Astrocyte of the spinal cord (primary cell): ENCODE measurements around the gene PHAX.

Experiments
- DNase-seq: peaks from one replicate; pipeline ENCODE4 v3.0.0; 2011; ENCODE audit warnings: low read depth, low spot score
- H3K4me3 ChIP-seq: 2 replicates; pipeline ENCODE4 v1.5.1; 2011; ENCODE audit warnings: low read depth, mild to moderate bottlenecking, low read length, moderate library complexity
- in situ Hi-C: cut with HindIII; loops from 2 replicates; pipeline ENCODE4 v1.10.0; 2017; ENCODE audit warnings: low sequenced_read_pairs
- TF ChIP-seq, protein P1 (sequence below): IDR thresholded peaks from 2 replicates; pipeline ENCODE4 v1.5.1; 2012; ENCODE audit warnings: low read depth, mild to moderate bottlenecking, low read length, inconsistent platforms

The PHAX gene

GRCh38 chr5:126619781-126620180 lies 19.0 kb downstream of the PHAX start:
- in situ Hi-C loops, result no loop called here
- H3K4me3 ChIP-seq, result no peak overlapping the region
- TF ChIP-seq, protein P1, sequence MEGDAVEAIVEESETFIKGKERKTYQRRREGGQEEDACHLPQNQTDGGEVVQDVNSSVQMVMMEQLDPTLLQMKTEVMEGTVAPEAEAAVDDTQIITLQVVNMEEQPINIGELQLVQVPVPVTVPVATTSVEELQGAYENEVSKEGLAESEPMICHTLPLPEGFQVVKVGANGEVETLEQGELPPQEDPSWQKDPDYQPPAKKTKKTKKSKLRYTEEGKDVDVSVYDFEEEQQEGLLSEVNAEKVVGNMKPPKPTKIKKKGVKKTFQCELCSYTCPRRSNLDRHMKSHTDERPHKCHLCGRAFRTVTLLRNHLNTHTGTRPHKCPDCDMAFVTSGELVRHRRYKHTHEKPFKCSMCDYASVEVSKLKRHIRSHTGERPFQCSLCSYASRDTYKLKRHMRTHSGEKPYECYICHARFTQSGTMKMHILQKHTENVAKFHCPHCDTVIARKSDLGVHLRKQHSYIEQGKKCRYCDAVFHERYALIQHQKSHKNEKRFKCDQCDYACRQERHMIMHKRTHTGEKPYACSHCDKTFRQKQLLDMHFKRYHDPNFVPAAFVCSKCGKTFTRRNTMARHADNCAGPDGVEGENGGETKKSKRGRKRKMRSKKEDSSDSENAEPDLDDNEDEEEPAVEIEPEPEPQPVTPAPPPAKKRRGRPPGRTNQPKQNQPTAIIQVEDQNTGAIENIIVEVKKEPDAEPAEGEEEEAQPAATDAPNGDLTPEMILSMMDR, result no peak
- DNase-seq, result no peak

DNA sequence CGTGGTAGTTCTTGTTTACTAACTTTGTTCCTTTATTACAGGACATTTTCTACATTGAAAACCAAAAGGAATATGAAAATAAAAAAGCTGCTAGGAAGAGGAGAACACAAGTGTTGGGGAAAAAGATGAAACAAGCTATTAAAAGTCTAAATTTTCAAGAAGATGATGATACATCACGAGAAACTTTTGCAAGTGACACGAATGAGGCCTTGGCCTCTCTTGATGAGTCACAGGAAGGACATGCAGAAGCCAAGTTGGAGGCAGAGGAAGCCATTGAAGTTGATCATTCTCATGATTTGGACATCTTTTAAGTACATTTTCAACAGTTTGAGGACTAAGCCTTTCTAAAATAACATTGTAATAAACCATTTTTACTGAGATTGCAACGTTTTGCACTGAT lies 23.8 kb downstream of the PHAX start:
- TF ChIP-seq, protein P1, result no peak
- in situ Hi-C loops, result no loop called here
- peak; percentile 84 for DNase-seq
- no peak overlapping the region for H3K4me3 ChIP-seq

DNA sequence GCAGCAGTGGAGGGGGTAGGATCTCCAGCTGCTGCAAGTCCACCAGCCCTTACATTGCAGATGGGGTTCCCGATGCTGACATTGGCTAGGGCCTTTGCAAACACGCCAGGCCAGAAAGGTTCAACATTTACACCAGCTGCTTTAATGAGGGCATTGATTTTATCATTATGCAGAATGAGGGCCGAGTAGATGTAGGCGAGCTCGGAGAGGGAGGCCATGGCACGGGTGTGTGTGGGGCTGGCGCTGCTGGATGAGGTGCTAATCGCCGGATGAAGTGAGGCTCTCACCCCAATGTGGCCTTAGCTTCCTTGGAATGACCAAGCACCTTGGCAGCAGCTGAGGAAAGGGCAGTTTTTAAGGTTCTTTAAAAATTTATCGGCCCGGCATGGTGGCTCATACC lies 27.4 kb downstream of the PHAX start:
- no peak for DNase-seq
- H3K4me3 ChIP-seq, result no peak overlapping the region
- TF ChIP-seq, protein P1, result no peak
- in situ Hi-C loops, result no loop called here

GRCh38 chr5:126631920-126632319 lies 31.2 kb downstream of the PHAX start:
- TF ChIP-seq, protein P1, result no peak
- DNase-seq, result no peak
- H3K4me3 ChIP-seq, result no peak overlapping the region
- in situ Hi-C loops, result no loop called here

DNA sequence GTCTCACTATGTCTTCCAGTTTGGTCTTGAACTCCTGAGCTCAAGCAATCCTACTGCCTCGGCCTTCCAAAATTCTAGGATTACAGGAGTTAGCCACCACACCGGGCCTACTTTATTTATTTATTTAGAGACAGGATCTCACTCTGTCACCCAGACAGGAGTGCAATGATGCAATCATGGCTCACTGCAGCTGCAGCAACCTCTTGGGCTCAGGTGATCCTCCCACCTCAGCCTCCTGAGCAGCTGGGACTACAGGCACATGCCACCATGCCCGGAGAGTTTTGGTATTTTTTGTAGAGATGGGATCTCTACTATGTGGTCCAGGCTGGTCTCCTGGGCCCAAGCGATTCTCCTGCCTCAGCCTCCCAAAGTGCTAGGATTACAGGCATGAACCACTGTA lies 32.8 kb downstream of the PHAX start:
- in situ Hi-C loops, result no loop called here
- TF ChIP-seq, protein P1, result no peak
- H3K4me3 ChIP-seq, result no peak overlapping the region
- DNase-seq, result no peak

- no peak overlapping the region for H3K4me3 ChIP-seq
- no peak for DNase-seq
- in situ Hi-C loops, result no loop called here
- TF ChIP-seq, protein P1, result no peak
Observed at GRCh38 chr5:126635585-126635984, 34.8 kb downstream of the PHAX start.

GRCh38 chr5:126636956-126637355 lies 36.2 kb downstream of the PHAX start:
- no peak for DNase-seq

More at GRCh38 chr5:126636956-126637355, 36.2 kb downstream of the PHAX start:
- in situ Hi-C loops, result no loop called here
- TF ChIP-seq, protein P1, result no peak
- H3K4me3 ChIP-seq, result no peak overlapping the region
